DND-41 (cell line): Measurements from ENCODE around the gene OR2A14.

ENCODE experiments used
- ATAC-seq: fragments of 200-7000 bp; cut with Tn5 transposase; 3 replicates; pipeline ENCODE4 v1.9.1; 2021; ENCODE audit warnings: low read depth; ENCODE audit not compliant: insufficient read depth
- DNase-seq: peaks from one replicate; pipeline ENCODE4 v3.0.0-alpha.2; 2020
- H2AFZ ChIP-seq: 2 replicates; pipeline ENCODE4 v1.6.0; 2012; ENCODE audit warnings: low read depth, low read length
- H3K27ac ChIP-seq: 2 replicates; pipeline ENCODE4 v1.5.1; 2012; ENCODE audit warnings: low read length, inconsistent platforms
- H3K27me3 ChIP-seq: fragments of 200-600 bp; sonication (generic); 2 replicates; pipeline ENCODE4 v1.6.0; 2012; ENCODE audit warnings: low read length, mild to moderate bottlenecking, inconsistent platforms; ENCODE audit not compliant: insufficient read depth, poor library complexity
- H3K36me3 ChIP-seq: 2 replicates; pipeline ENCODE4 v1.5.1; 2012; ENCODE audit warnings: low read length, inconsistent platforms; ENCODE audit not compliant: insufficient read depth
- H3K4me1 ChIP-seq: 2 replicates; pipeline ENCODE4 v1.5.1; 2012; ENCODE audit warnings: mild to moderate bottlenecking, low read length; ENCODE audit not compliant: insufficient read depth
- H3K4me2 ChIP-seq: 2 replicates; pipeline ENCODE4 v1.6.0; 2012; ENCODE audit warnings: mild to moderate bottlenecking, moderate library complexity, low read length, inconsistent platforms; ENCODE audit not compliant: insufficient read depth
- H3K4me3 ChIP-seq, 2 experiments: fragments of 200-600 bp in 1 of 2; shearing (Covaris generic) in 1 of 2; 2 replicates each; pipeline ENCODE4 v1.5.1; 2012 to 2016; ENCODE audit warnings: inconsistent platforms in 2 of 2, low read length in 2 of 2, mild to moderate bottlenecking in 2 of 2, low read depth in 1 of 2, moderate library complexity in 1 of 2
- H3K79me2 ChIP-seq: 2 replicates; pipeline ENCODE4 v1.6.0; 2012; ENCODE audit warnings: low read length, inconsistent platforms; ENCODE audit not compliant: insufficient read depth
- H3K9ac ChIP-seq: 2 replicates; pipeline ENCODE4 v1.6.0; 2012; ENCODE audit warnings: low read depth, mild to moderate bottlenecking, inconsistent platforms, low read length, moderate library complexity
- H3K9me3 ChIP-seq: 2 replicates; pipeline ENCODE4 v1.5.1; 2012; ENCODE audit warnings: low read length, moderate library complexity, mild to moderate bottlenecking, inconsistent platforms; ENCODE audit not compliant: insufficient read depth, severe bottlenecking
- H4K20me1 ChIP-seq: 2 replicates; pipeline ENCODE4 v1.6.0; 2012; ENCODE audit warnings: low read length; ENCODE audit not compliant: insufficient read depth
- EZH2 ChIP-seq: IDR thresholded peaks from 3 replicates; pipeline ENCODE4 v1.6.1; 2012; ENCODE audit warnings: borderline replicate concordance, low read depth, mild to moderate bottlenecking, moderate library complexity, low read length, inconsistent platforms; ENCODE audit not compliant: severe bottlenecking
- TF ChIP-seq, protein P1 (sequence below): IDR thresholded peaks from 2 replicates; pipeline ENCODE4 v1.5.1; 2012; ENCODE audit warnings: borderline replicate concordance, low read length, moderate library complexity, mild to moderate bottlenecking; ENCODE audit not compliant: poor library complexity, severe bottlenecking; ENCODE audit errors: extremely low read depth

OR2A14 gene, protein sequence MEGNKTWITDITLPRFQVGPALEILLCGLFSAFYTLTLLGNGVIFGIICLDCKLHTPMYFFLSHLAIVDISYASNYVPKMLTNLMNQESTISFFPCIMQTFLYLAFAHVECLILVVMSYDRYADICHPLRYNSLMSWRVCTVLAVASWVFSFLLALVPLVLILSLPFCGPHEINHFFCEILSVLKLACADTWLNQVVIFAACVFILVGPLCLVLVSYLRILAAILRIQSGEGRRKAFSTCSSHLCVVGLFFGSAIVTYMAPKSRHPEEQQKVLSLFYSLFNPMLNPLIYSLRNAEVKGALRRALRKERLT

DNA sequence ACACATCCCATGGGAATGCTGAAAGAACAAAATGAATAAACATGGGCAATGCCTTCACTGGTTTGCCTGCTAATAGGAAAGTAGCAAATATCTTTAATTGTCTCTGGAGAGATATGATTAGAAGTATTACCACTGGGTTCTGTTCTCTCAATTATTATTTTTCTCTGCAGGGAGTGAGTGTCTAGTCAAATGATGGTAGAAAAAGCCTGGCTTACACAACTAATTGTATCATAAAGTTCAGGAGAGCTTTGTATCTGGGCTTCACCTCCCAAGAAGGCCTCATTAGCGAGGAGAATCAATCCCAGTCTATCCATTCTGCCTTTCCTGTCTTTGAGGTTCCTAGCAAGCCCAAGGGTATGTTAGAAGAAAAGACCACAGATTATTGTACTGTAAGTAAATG, at the start of gene OR2A14:
OR2A14 (plus strand) TSS at position 301 of the 400 bp plus-strand sequence. CDS start 5,937 bp downstream, outside the sequence.
- no peak within 1 kb of the TSS for H2AFZ ChIP-seq
- no peaks in the 10 kb centered on the region for H3K79me2 ChIP-seq
- H3K27ac ChIP-seq: no peak within 1 kb of the TSS
- ATAC-seq: no peak
- H3K4me3 ChIP-seq: no peak within 1 kb of the TSS
- no peak for DNase-seq
- H3K4me2 ChIP-seq: no peak within 1 kb of the TSS
- no peak within 1 kb of the TSS for H3K9ac ChIP-seq
- no peaks in the 10 kb centered on the region for H4K20me1 ChIP-seq
- H3K4me1 ChIP-seq: no peaks in the 10 kb centered on the region
- H3K27me3 ChIP-seq: peaks cover 2% of the 10 kb centered on the region
- TF ChIP-seq, protein P1, sequence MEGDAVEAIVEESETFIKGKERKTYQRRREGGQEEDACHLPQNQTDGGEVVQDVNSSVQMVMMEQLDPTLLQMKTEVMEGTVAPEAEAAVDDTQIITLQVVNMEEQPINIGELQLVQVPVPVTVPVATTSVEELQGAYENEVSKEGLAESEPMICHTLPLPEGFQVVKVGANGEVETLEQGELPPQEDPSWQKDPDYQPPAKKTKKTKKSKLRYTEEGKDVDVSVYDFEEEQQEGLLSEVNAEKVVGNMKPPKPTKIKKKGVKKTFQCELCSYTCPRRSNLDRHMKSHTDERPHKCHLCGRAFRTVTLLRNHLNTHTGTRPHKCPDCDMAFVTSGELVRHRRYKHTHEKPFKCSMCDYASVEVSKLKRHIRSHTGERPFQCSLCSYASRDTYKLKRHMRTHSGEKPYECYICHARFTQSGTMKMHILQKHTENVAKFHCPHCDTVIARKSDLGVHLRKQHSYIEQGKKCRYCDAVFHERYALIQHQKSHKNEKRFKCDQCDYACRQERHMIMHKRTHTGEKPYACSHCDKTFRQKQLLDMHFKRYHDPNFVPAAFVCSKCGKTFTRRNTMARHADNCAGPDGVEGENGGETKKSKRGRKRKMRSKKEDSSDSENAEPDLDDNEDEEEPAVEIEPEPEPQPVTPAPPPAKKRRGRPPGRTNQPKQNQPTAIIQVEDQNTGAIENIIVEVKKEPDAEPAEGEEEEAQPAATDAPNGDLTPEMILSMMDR: no peak
- no peak for TF ChIP-seq EZH2
- no peaks in the 10 kb centered on the region for H3K36me3 ChIP-seq
- H3K9me3 ChIP-seq: no peaks in the 10 kb centered on the region

DNA sequence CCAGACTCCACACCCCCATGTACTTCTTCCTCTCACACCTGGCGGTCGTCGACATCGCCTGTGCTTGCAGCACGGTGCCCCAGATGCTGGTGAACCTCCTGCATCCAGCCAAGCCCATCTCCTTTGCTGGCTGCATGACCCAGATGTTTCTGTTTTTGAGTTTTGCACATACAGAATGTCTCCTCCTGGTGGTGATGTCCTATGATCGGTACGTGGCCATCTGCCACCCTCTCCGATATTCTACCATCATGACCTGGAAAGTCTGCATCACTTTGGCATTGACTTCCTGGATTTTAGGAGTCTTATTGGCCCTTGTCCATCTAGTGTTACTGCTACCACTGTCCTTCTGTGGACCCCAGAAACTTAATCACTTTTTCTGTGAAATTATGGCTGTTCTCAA, 48.6 kb upstream of the OR2A14 start:
- H3K9me3 ChIP-seq: no peaks in the 10 kb centered on the region
- H4K20me1 ChIP-seq: no peaks in the 10 kb centered on the region
- ATAC-seq: no peak
- no peak overlapping the region for H3K4me3 ChIP-seq
- H3K27me3 ChIP-seq: no peaks in the 10 kb centered on the region
- H3K9ac ChIP-seq: no peak overlapping the region
- no peak for TF ChIP-seq EZH2
- TF ChIP-seq, protein P1: no peak
- no peaks in the 10 kb centered on the region for H3K36me3 ChIP-seq
- H3K4me2 ChIP-seq: no peak overlapping the region
- H3K79me2 ChIP-seq: no peaks in the 10 kb centered on the region
- H2AFZ ChIP-seq: no peak overlapping the region
- no peaks in the 10 kb centered on the region for H3K4me1 ChIP-seq
- no peak for DNase-seq
- no peak overlapping the region for H3K27ac ChIP-seq

DNA sequence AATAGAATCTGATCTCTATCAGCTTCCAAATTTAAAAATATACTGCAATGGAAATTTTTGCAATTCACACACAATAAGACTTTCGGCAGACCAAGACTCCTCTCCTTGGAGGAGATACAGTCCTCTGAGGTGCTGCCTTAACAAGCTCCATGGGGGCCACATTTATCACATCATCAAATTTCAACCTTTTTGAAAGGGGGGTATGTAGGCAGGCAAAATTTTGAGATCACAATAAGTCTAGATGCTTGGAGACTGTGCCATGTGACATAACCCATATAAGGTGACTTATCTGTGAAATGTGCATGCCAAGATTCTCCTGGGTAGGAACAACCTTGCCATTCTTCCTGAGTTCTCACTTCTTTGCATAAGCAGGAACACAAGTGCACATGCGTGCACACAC, 37.0 kb upstream of the OR2A14 start, which contains the start of gene OR2A12:
OR2A12 (plus strand) TSS at position 301 of the 400 bp plus-strand sequence. CDS start 8,830 bp downstream, outside the sequence.
- H2AFZ ChIP-seq: no peak within 1 kb of the TSS
- peaks cover 2% of the 10 kb centered on the region for H3K27me3 ChIP-seq
- DNase-seq (no peak), ATAC-seq (no peak)
- no peaks in the 10 kb centered on the region for H4K20me1 ChIP-seq
- H3K4me1 ChIP-seq: no peaks in the 10 kb centered on the region
- H3K9ac ChIP-seq: no peak within 1 kb of the TSS
- no peaks in the 10 kb centered on the region for H3K36me3 ChIP-seq
- TF ChIP-seq EZH2: no peak
- TF ChIP-seq, protein P1: no peak
- no peaks in the 10 kb centered on the region for H3K79me2 ChIP-seq
- no peaks in the 10 kb centered on the region for H3K9me3 ChIP-seq
- no peak within 1 kb of the TSS for H3K4me2 ChIP-seq
- H3K4me3 ChIP-seq: no peak within 1 kb of the TSS
- no peak within 1 kb of the TSS for H3K27ac ChIP-seq
